ENCODE results near the gene ARSG.

DNA sequence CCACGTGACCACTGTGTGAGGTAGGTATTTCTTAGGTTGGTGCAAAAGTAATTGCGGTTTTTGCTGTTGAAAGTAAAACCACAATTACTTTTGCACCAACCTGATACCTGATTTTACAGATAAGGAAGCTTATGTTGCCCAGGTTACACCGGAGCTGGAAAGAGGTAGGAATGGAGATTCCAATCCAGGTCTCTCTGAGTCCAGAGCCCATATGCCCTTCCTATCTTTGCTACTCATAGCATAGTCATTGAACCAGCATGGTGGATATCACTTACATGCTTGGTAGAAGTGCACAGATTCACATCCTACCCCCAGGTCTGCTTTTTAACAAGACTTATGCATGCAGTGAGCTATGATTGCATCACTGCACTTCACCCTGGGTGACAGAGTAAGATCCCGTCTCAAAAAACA, 61.8 kb downstream of the ARSG start:
- TF ChIP-seq KLF10 (tag by site-specific recombination; IDR thresholded peaks at IDR 0.05): no peak
- no peak for TF ChIP-seq ZNF16 (tag by site-specific recombination; IDR thresholded peaks at IDR 0.05; ENCODE audit: low read depth)
- no peak for TF ChIP-seq ZNF148 (tag by site-specific recombination; IDR thresholded peaks at IDR 0.05; ENCODE audit: borderline replicate concordance)
- TF ChIP-seq ZNF660 (tag by site-specific recombination; IDR thresholded peaks at IDR 0.05): no peak
- TF ChIP-seq, protein P1, sequence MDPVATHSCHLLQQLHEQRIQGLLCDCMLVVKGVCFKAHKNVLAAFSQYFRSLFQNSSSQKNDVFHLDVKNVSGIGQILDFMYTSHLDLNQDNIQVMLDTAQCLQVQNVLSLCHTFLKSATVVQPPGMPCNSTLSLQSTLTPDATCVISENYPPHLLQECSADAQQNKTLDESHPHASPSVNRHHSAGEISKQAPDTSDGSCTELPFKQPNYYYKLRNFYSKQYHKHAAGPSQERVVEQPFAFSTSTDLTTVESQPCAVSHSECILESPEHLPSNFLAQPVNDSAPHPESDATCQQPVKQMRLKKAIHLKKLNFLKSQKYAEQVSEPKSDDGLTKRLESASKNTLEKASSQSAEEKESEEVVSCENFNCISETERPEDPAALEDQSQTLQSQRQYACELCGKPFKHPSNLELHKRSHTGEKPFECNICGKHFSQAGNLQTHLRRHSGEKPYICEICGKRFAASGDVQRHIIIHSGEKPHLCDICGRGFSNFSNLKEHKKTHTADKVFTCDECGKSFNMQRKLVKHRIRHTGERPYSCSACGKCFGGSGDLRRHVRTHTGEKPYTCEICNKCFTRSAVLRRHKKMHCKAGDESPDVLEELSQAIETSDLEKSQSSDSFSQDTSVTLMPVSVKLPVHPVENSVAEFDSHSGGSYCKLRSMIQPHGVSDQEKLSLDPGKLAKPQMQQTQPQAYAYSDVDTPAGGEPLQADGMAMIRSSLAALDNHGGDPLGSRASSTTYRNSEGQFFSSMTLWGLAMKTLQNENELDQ (tag by site-specific recombination; IDR thresholded peaks at IDR 0.05; ENCODE audit: low read depth): no peak
- no peak for TF ChIP-seq TCF7L2 (IDR thresholded peaks at IDR 0.05; ENCODE audit: borderline replicate concordance, low read depth, low read length)
- TF ChIP-seq CTCF (tag by site-specific recombination; IDR thresholded peaks at IDR 0.05): no peak
- no peak for TF ChIP-seq ZNF837 (tag by site-specific recombination; IDR thresholded peaks at IDR 0.05)
- no peak for TF ChIP-seq MEIS1 (CRISPR knock-in tag; IDR thresholded peaks at IDR 0.05; ENCODE audit: borderline replicate concordance)
